GM12892 (cell line): Measurements from ENCODE around the gene RNASEH2C.

Experiments used
- POLR2A ChIP-seq: IDR thresholded peaks from 2 replicates; pipeline ENCODE4 v1.6.1; 2011; ENCODE audit warnings: low read depth, low read length, control low read depth
- POLR2AphosphoS5 ChIP-seq: IDR thresholded peaks from 2 replicates; pipeline ENCODE4 v1.6.1; 2011; ENCODE audit warnings: low read depth, low read length, control low read depth

GRCh38 chr11:65718531-65718930 is 2.1 kb downstream of the RNASEH2C start:
- TF ChIP-seq POLR2A: no peak
- TF ChIP-seq POLR2AphosphoS5: no peak
